Activated CD8-positive, alpha-beta memory T cell treated with anti-CD3 and anti-CD28 coated beads for 1 hour (primary cell): ENCODE measurements around the gene TRPM3.
"Not testable (repeated sequence)": the region's sequence is repeated elsewhere in the genome, so short reads cannot be mapped to it uniquely, and the experiment has no call there.

Source experiments
- DNase-seq, 2 donors: peaks; one replicate each; pipeline ENCODE4 v3.0.0-alpha.2; 2020; ENCODE audit warnings: low read depth in 1 of 2; ENCODE audit errors: extremely low read depth in 1 of 2

TRPM3 gene

GRCh38 chr9:71003346-71003745 lies 118.1 kb downstream of the TRPM3 start:
- DNase-seq: no peak

GRCh38 chr9:71001780-71002386 lies 119.5 kb downstream of the TRPM3 start:
- no peak for DNase-seq

- DNase-seq: no peak
Observed at GRCh38 chr9:70998962-70999361, 122.5 kb downstream of the TRPM3 start.

- no peak for DNase-seq
Observed at GRCh38 chr9:70995511-70995910, 125.9 kb downstream of the TRPM3 start.

- DNase-seq: no peak
Observed at GRCh38 chr9:70994582-70994981, 126.8 kb downstream of the TRPM3 start.

GRCh38 chr9:70988551-70988950 lies 132.9 kb downstream of the TRPM3 start:
- no peak for DNase-seq

GRCh38 chr9:70987986-70988385 lies 133.4 kb downstream of the TRPM3 start:
- no peak for DNase-seq

- no peak for DNase-seq
Observed at GRCh38 chr9:70986984-70987383, 134.4 kb downstream of the TRPM3 start.

- no peak for DNase-seq
Observed at GRCh38 chr9:70983723-70984295, 137.6 kb downstream of the TRPM3 start.

GRCh38 chr9:70981312-70981711 lies 140.1 kb downstream of the TRPM3 start:
- no peak for DNase-seq

- DNase-seq: no peak
Observed at GRCh38 chr9:70979966-70980365, 141.5 kb downstream of the TRPM3 start.

GRCh38 chr9:70978085-70978484 lies 143.3 kb downstream of the TRPM3 start:
- no peak for DNase-seq

- DNase-seq: no peak
Observed at GRCh38 chr9:70975821-70976220, 145.6 kb downstream of the TRPM3 start.

- no peak for DNase-seq
Observed at GRCh38 chr9:70971723-70972122, 149.7 kb downstream of the TRPM3 start.

- not testable (repeated sequence) for DNase-seq
Observed at GRCh38 chr9:70966380-70966779, 155.0 kb downstream of the TRPM3 start.

- DNase-seq: no peak
Observed at GRCh38 chr9:70964861-70965260, 156.6 kb downstream of the TRPM3 start.

GRCh38 chr9:70963554-70963953 lies 157.9 kb downstream of the TRPM3 start:
- DNase-seq: no peak

GRCh38 chr9:70962761-70963440 lies 158.5 kb downstream of the TRPM3 start:
- no peak for DNase-seq

GRCh38 chr9:70959366-70959765 lies 162.1 kb downstream of the TRPM3 start:
- no peak for DNase-seq

- DNase-seq: no peak
Observed at GRCh38 chr9:70954596-70955143, 166.8 kb downstream of the TRPM3 start.

GRCh38 chr9:70954126-70954525 lies 167.3 kb downstream of the TRPM3 start:
- no peak for DNase-seq
